Epithelial cell of prostate (primary cell): ENCODE measurements around the gene CRACDL.
"Not testable (repeated sequence)": the region's sequence is repeated elsewhere in the genome, so short reads cannot be mapped to it uniquely, and the experiment has no call there.

Source experiments
- DNase-seq: peaks from one replicate; pipeline ENCODE4 v3.0.0-alpha.2; 2011; ENCODE audit warnings: low read depth, low spot score
- H3K27ac ChIP-seq: fragments of 450-650 bp; 2 replicates; pipeline ENCODE4 v1.5.1; 2017; ENCODE audit warnings: mild to moderate bottlenecking

The CRACDL gene

GRCh38 chr2:98886066-98886554, 49.9 kb downstream of the CRACDL start:
- DNase-seq, result no peak
- H3K27ac ChIP-seq, result no peak overlapping the region

- no peak for DNase-seq
- H3K27ac ChIP-seq, result no peak overlapping the region
These were observed 51.4 kb downstream of the CRACDL start for GRCh38 chr2:98884658-98885057.

- no peak overlapping the region for H3K27ac ChIP-seq
- no peak for DNase-seq
These were observed 52.2 kb downstream of the CRACDL start for GRCh38 chr2:98883780-98884211.

GRCh38 chr2:98882971-98883779, 52.9 kb downstream of the CRACDL start:
- no peak overlapping the region for H3K27ac ChIP-seq
- DNase-seq, result no peak

GRCh38 chr2:98882368-98882767, 53.7 kb downstream of the CRACDL start:
- no peak overlapping the region for H3K27ac ChIP-seq
- no peak for DNase-seq

- no peak for DNase-seq
- no peak overlapping the region for H3K27ac ChIP-seq
These were observed 54.8 kb downstream of the CRACDL start for GRCh38 chr2:98881153-98881650.

- no peak overlapping the region for H3K27ac ChIP-seq
- no peak for DNase-seq
These were observed 55.5 kb downstream of the CRACDL start for GRCh38 chr2:98880266-98881152.

GRCh38 chr2:98877658-98878057, 58.4 kb downstream of the CRACDL start:
- not testable (repeated sequence) for DNase-seq, H3K27ac ChIP-seq

GRCh38 chr2:98876741-98877140, 59.3 kb downstream of the CRACDL start:
- no peak for DNase-seq
- no peak overlapping the region for H3K27ac ChIP-seq

- H3K27ac ChIP-seq, result no peak overlapping the region
- no peak for DNase-seq
These were observed 60.3 kb downstream of the CRACDL start for GRCh38 chr2:98875746-98876145.

- DNase-seq, result no peak
- no peak overlapping the region for H3K27ac ChIP-seq
These were observed 60.8 kb downstream of the CRACDL start for GRCh38 chr2:98875081-98875728.

- no peak overlapping the region for H3K27ac ChIP-seq
- no peak for DNase-seq
These were observed 61.8 kb downstream of the CRACDL start for GRCh38 chr2:98874186-98874689.

GRCh38 chr2:98872526-98872925, 63.5 kb downstream of the CRACDL start:
- DNase-seq, result no peak
- no peak overlapping the region for H3K27ac ChIP-seq

- DNase-seq, result no peak
- H3K27ac ChIP-seq, result no peak overlapping the region
These were observed 64.5 kb downstream of the CRACDL start for GRCh38 chr2:98871506-98871905.

GRCh38 chr2:98870516-98871158, 65.4 kb downstream of the CRACDL start:
- DNase-seq, result no peak
- no peak overlapping the region for H3K27ac ChIP-seq

GRCh38 chr2:98869870-98870269, 66.2 kb downstream of the CRACDL start:
- peak overlapping the region; percentile 63 for H3K27ac ChIP-seq
- peak; percentile 49 for DNase-seq

- peak overlapping the region; percentile 63 for H3K27ac ChIP-seq
- peak; percentile 57 for DNase-seq
These were observed 66.8 kb downstream of the CRACDL start for GRCh38 chr2:98869272-98869641.

GRCh38 chr2:98868548-98869271, 67.3 kb downstream of the CRACDL start:
- no peak for DNase-seq
- peak overlapping the region; percentile 63 for H3K27ac ChIP-seq
